GM15510 (cell line): Measurements from ENCODE around the gene RNF182.

ENCODE experiments used
- POLR2A ChIP-seq: IDR thresholded peaks from 3 replicates; pipeline ENCODE4 v1.6.1; 2011; ENCODE audit warnings: borderline replicate concordance; ENCODE audit not compliant: insufficient read length; ENCODE audit errors: extremely low read depth

The RNF182 gene

GRCh38 chr6:13931797-13932402 lies 7.1 kb downstream of the RNF182 start:
- no peak for TF ChIP-seq POLR2A

- TF ChIP-seq POLR2A = no peak
These were observed 8.0 kb downstream of the RNF182 start for GRCh38 chr6:13932785-13933184.

GRCh38 chr6:13934721-13935120 lies 10.0 kb downstream of the RNF182 start:
- TF ChIP-seq POLR2A = no peak

- no peak for TF ChIP-seq POLR2A
These were observed 10.6 kb downstream of the RNF182 start for GRCh38 chr6:13935190-13935880.

GRCh38 chr6:13941902-13942301 lies 17.1 kb downstream of the RNF182 start:
- no peak for TF ChIP-seq POLR2A

GRCh38 chr6:13943943-13944342 lies 19.2 kb downstream of the RNF182 start:
- TF ChIP-seq POLR2A = no peak

- no peak for TF ChIP-seq POLR2A
These were observed 21.8 kb downstream of the RNF182 start for GRCh38 chr6:13946506-13946905.

GRCh38 chr6:13947611-13948178 lies 22.9 kb downstream of the RNF182 start:
- no peak for TF ChIP-seq POLR2A

GRCh38 chr6:13952101-13952500 lies 27.3 kb downstream of the RNF182 start:
- TF ChIP-seq POLR2A = no peak

GRCh38 chr6:13953061-13953705 lies 28.4 kb downstream of the RNF182 start:
- no peak for TF ChIP-seq POLR2A

- TF ChIP-seq POLR2A = no peak
These were observed 40.9 kb downstream of the RNF182 start for GRCh38 chr6:13965582-13966127.

GRCh38 chr6:13971303-13971702 lies 46.6 kb downstream of the RNF182 start:
- TF ChIP-seq POLR2A = no peak

GRCh38 chr6:13978102-13978640 lies 53.4 kb downstream of the RNF182 start:
- no peak for TF ChIP-seq POLR2A

- no peak for TF ChIP-seq POLR2A
These were observed 54.0 kb downstream of the RNF182 start for GRCh38 chr6:13978787-13979186.
